CD4-positive, alpha-beta T cell treated with Interleukin-6 for 4 hours (primary cell): ENCODE data around the gene ARHGAP25.
"Not testable (repeated sequence)": the region's sequence is repeated elsewhere in the genome, so short reads cannot be mapped to it uniquely, and the experiment has no call there.

Source experiments
- DNase-seq: peaks from one replicate; pipeline ENCODE4 v3.0.0-alpha.2; 2020; ENCODE audit warnings: mixed read lengths

The ARHGAP25 gene

DNA sequence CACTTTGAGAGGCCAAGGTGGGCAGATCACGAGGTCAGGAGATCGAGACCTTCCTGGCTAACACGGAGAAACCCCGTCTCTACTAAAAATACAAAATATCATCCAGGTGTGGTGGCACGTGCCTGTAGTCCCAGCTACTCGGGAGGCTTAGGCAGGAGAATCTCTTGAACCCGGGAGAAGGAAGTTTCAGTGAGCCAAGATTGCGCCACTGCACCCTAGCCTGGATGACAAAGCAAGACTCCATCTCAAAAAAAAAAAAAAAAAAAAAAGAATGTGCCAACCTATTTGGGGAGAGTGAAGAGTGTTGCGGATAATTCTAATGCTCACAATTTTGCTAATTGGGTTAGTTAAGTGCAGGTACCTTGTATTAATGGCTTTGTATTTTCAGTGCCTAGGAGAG lies 67.5 kb downstream of the ARHGAP25 start:
- not testable (repeated sequence) for DNase-seq

- DNase-seq = no peak
Observed at GRCh38 chr2:68805025-68805424, 70.4 kb downstream of the ARHGAP25 start.

DNA sequence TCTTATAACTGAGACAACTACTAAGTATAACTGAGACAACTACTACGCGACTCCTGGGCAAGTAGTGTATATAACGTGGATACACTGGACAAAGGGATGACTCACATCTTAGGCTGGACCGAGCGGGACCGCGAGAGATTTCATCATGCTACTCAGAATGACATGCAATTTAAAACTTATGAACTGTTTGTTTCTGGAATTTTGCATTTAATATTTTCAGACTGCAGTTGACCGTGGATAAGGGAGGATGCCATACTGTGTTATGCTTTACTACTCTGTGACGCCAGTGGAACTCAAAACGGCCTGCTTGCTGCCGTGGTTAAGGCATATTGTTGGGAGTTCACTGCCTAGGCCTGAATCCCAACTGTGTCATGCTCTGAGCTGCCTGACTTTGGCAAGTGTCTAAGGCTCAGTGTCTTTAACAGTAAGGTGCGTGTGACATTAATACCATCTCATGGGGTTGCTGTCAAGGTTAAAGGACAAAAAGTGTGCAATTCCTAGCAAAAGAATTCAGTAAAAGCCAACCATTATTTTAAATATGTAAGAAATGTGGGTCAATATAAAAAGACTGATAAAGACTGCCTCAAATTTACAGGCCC lies 72.0 kb downstream of the ARHGAP25 start:
- no peak for DNase-seq

GRCh38 chr2:68807821-68808266 lies 73.2 kb downstream of the ARHGAP25 start:
- no peak for DNase-seq

DNA sequence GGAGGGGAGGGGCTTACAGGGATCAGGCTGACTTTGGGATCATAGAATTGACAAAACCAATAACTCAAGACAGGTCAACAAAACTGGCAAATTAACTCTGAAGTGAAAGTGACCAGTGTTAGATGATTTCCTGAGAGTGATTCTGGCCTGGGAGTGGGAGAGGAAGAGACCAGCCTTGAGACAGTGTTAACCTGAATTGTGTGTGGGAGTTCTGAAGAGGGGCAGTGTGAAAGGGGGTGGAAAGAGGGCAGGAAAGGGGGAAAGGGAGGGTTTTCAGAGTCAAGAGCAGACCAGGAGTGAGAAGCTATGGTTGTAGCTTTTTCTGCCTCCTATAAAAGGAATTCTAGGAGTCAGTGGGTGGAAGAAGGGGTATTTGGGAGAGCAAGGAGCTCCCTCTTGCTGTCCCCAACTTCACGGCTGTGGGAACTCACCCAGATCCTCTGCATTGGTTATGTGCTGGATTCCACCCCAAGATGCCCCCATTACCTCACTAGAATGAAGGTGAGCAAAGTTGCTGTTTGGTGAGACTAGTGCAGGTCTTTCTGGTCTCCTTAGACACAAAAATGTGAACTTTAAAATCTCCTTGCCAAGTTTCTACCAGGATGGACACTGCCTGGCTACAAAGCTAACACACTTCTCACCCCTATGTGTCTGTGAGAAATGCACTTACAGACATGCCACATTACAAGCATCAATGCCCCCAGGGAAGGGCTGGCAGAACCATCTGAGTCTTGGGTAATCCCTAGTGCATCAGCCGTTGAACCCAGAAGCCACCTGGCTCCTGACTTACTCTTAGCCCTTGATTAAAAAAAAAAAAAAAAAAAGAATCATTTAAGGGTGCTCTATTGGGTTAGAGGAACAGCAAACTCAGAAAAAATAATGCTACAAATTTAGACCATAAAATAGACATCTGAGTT lies 75.0 kb downstream of the ARHGAP25 start:
- no peak for DNase-seq

GRCh38 chr2:68811364-68811763 lies 76.8 kb downstream of the ARHGAP25 start:
- no peak for DNase-seq

- DNase-seq = no peak
Observed at GRCh38 chr2:68812251-68812650, 77.6 kb downstream of the ARHGAP25 start.

- no peak for DNase-seq
Observed at GRCh38 chr2:68813596-68813995, 79.0 kb downstream of the ARHGAP25 start.

DNA sequence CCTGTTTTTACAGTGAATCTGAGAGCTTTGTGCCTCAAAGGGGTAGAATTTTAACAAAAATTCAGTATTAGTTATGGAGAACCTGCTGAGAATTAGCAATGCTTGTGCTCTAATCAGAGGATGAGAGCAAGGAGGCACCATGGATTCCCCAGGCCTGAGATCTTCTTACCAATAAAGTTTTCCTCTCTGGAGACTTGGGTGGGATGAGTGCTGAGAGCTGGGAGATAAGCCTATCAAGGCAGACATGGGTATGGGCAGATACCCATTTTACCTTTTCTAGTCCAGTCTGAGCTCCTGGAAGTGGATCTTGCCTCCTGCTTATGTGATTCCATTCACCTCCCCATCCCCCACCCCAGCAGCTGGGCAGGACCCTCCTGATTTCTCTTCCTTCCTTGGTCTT lies 82.7 kb downstream of the ARHGAP25 start:
- no peak for DNase-seq

GRCh38 chr2:68819556-68819955 lies 84.9 kb downstream of the ARHGAP25 start:
- no peak for DNase-seq

DNA sequence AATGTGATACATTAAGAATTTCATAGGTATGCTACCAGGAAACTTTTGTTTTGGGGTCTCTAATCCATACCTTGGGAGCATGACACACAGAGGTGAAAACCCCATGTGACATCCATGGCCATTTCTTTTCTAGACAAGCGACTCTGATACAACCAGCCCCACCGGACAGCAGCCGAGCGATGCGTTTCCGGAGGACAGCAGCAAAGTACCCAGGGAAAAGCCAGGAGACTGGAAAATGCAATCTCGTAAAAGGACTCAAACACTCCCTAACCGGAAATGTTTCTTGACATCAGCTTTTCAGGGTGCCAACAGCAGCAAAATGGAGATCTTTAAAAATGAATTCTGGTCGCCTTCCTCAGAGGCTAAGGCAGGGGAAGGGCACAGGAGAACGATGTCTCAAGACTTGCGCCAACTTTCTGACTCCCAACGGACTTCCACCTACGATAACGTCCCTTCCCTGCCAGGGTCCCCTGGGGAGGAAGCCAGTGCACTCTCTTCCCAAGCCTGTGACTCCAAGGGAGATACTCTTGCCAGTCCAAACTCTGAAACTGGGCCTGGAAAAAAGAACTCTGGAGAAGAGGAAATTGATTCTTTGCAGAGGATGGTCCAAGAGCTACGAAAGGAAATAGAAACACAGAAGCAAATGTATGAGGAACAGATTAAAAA lies 87.7 kb downstream of the ARHGAP25 start:
- DNase-seq = no peak

GRCh38 chr2:68824831-68825230 lies 90.2 kb downstream of the ARHGAP25 start:
- no peak for DNase-seq

- no peak for DNase-seq
Observed at GRCh38 chr2:68825866-68826265, 91.3 kb downstream of the ARHGAP25 start.

DNA sequence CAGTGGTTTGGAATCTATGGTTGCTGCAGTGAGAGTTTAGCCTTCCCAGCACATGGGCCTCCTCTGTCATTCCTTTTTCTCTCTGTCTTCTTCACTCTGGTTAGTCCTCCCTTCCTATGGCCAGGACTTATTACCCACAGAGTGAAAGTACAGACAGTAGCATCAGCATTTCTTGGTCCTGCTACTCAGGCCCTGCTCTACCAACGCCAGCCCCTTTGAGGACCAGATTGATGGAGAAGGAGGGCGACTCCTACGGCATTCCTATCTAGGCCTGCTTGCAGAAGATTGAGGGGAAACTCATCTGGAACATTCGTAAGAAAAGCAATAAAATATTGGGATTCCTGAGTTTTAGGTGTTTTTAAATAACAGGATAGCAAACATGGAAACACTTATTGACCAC lies 93.1 kb downstream of the ARHGAP25 start:
- DNase-seq = no peak

DNA sequence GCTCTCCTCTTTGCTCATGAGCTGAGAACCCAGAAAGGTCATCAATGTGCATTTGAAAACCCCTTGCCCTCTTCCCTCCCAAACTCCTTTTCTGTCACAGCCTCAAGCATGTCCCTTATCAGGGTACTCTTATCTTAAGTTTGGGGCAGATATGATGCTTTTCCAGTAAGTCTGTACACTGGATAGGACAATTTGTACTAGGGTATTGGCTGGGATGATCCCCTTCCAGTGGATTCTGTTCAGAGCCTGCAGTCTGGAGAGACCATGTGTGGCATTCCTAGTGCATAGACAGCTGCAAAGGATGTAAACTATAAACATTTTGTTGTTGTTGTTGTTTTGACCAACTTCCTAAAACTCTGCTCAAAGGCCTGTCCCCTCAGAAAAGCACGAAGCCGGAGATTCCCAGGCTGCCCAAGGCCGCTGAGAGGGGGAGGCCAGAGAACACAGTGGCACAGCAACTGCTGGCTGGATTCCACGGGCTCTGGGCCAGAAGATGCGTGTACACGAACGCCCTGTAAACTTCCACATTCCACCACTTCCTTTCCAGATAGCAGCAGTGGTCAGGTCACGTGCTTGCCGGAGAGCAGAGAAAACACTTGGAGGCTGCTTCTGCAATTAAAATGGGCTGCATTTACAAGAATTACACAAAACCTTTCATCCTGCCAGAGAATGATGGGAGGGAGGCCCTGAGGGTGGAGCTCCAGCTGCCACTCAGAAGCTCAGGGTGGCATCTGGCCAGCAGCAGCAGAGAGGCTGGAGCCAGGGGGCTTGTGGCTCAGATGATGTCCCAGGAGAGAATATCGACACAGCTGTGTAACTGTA lies 94.5 kb downstream of the ARHGAP25 start:
- DNase-seq = peak; percentile 79

DNA sequence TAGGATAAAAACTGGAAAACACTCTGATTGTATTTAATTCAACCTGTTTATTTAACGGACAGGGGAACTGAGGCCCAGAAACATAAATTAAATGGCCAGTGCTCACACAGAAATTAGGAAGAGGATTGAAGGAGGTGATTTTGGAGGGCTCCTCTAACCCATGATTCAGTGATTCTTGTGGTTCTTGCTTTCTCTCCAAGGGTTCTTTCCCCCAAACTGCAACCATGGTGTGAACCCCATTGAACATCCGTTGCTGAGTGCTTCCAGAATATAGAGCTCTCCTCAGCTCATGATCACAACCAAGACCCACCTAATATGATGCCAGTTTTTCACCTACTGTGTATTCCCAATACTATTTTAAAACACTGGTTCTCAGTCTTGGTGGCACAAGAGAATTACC lies 95.1 kb downstream of the ARHGAP25 start:
- no peak for DNase-seq

DNA sequence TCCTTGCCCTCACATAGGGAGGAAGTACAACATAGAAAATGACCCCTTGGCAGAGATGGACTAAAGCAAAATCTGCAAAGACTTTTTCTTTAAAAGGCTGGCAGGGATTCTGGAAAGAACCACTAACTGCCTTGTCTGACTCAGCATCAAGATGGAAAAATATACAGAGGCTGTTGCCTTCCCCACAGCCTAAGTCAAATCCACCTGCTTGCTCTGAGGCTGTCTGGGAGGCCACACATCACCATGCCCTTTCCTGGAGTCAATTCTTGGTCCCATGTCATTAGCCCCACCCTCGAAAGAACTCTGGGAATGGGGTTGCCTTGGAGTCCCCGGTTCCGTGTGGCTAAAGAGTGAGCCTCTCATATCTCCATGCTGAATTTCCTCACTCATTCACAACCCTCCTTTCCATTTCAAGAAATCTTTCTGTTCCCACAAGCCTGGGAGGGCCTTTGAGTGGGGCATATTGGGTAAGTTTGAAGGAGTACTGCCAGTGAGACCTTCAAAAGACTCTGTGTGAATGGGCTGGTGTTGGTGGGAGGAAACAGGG lies 97.1 kb downstream of the ARHGAP25 start:
- no peak for DNase-seq

GRCh38 chr2:68832233-68832869 lies 97.7 kb downstream of the ARHGAP25 start:
- peak; percentile 24 for DNase-seq

DNA sequence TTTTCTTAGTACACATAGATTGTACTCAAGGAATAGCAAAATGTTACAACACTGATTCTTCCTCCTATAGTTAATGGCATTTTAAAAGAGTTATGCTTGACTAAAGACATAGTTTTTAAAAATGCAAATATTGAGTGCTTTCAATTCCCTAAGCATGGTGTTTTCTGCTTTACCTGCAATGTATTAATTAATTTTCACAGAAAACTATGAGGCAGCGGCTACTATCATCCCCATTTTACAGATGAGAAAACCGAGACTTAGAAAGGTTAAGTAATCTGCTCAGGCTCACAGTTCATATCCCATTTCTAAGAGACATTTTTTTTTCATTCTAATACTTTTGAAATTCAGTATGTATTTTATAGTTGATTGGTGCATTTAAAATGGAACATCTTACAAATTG lies 98.6 kb downstream of the ARHGAP25 start:
- no peak for DNase-seq

- DNase-seq = no peak
Observed at GRCh38 chr2:68834737-68835376, 100.2 kb downstream of the ARHGAP25 start.

DNA sequence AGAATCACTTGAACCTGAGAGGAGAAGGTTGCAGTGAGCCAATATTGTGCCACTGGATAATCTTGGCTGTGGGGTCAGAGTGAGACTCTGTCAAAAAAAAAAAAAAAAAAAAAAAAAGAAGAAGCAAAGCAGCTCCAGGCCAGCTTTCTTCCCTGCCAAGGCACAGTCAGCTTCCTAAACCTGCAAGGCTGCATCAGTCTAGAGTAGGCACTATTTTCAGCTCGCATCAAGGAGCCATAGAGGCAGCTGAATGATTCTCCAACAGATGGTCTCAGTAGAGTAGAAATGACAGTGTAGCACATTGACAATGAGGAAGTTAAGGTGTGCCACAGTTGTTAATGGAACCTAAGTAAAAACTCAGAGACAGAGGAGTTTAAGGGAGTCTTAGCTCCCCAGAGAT lies 101.0 kb downstream of the ARHGAP25 start:
- DNase-seq = no peak
